HCT116 (cell line): ENCODE results near the gene ZNF569. TPM values are rescaled to one million over a fixed set of nuclear protein-coding genes. Genes with fewer than 3 reads are reported as not detected.

ENCODE experiments used
- ATAC-seq: fragments of 200-7000 bp; cut with Tn5 transposase; 2 replicates; pipeline ENCODE4 v1.9.1; 2020; ENCODE audit warnings: mild to moderate bottlenecking, moderate library complexity
- BruUV-seq: library from RNA; stranded (reverse); fragments of 400-500 nt; replicated peaks from 2 replicates; lab custom pipeline; 2021; lab: Mats Ljungman, UMichigan
- CTCF ChIA-PET: fragments of 300-600 bp; sonication (Branson Sonifier 250); formaldehyde crosslinking; loops from one replicate; lab custom pipeline; 2021; ENCODE audit warnings: antibody characterized with exemption; lab: Charles Lee
- POLR2A ChIA-PET: fragments of 300-600, 350-600 bp; sonication (Branson Sonifier 250); formaldehyde crosslinking; loops from one replicate; lab custom pipeline; 2021; ENCODE audit warnings: antibody characterized with exemption; lab: Charles Lee
- RAD21 ChIA-PET, 2 experiments: fragments of 300-600 bp; sonication (Branson Sonifier 250); formaldehyde crosslinking; loops; one replicate each; lab custom pipeline; 2023; ENCODE audit warnings: low total read pairs in 2 of 2; ENCODE audit not compliant: uncharacterized antibody in 2 of 2, unreplicated experiment in 2 of 2, low non-redundant PET in 1 of 2; lab: Charles Lee
- DNase-seq: peaks from one replicate; pipeline ENCODE4 v3.0.0-alpha.2; 2010; ENCODE audit warnings: low read depth, low spot score
- H2AFZ ChIP-seq: fragments of 200-600 bp; shearing (Covaris generic), sonication (generic); 2 replicates; pipeline ENCODE4 v1.6.1; 2017; ENCODE audit warnings: low read depth, mixed run types, mixed read lengths, antibody characterized with exemption, low read length; ENCODE audit not compliant: poor library complexity, severe bottlenecking
- H3K27ac ChIP-seq: 2 replicates; pipeline ENCODE4 v1.5.1; 2012; ENCODE audit warnings: low read depth, low read length
- H3K27me3 ChIP-seq: fragments of 200-600 bp; sonication (generic); 2 replicates; pipeline ENCODE4 v1.6.1; 2016; ENCODE audit warnings: mixed run types, low read length, mixed read lengths; ENCODE audit not compliant: insufficient read depth
- H3K36me3 ChIP-seq, 2 experiments: fragments of 200-500 bp in 1 of 2; fragments of 200-600 bp in 1 of 2; sonication (Bioruptor generic) in 1 of 2; sonication (generic) in 1 of 2; 2 replicates each; pipeline versions ENCODE4 v1.5.1 to v1.6.1; 2014 to 2016; ENCODE audit warnings: low read length in 2 of 2, inconsistent platforms in 1 of 2, mixed read lengths in 1 of 2, mixed run types in 1 of 2; ENCODE audit not compliant: insufficient read depth in 2 of 2, control insufficient read depth in 1 of 2
- H3K4me1 ChIP-seq, 2 experiments: fragments of 200-600 bp in 1 of 2; sonication (generic) in 1 of 2; 2 replicates each; pipeline versions ENCODE4 v1.5.1 to v1.6.1; 2012 to 2017; ENCODE audit warnings: low read length in 2 of 2, inconsistent platforms in 1 of 2, mild to moderate bottlenecking in 1 of 2, mixed read lengths in 1 of 2, mixed run types in 1 of 2, moderate library complexity in 1 of 2; ENCODE audit not compliant: insufficient read depth in 2 of 2, control insufficient read depth in 1 of 2
- H3K4me2 ChIP-seq: fragments of 200-600 bp; sonication (generic); 2 replicates; pipeline ENCODE4 v1.6.1; 2017; ENCODE audit warnings: mixed run types, low read length, mixed read lengths
- H3K4me3 ChIP-seq, 2 experiments: fragments of 200-600 bp in 1 of 2; sonication (generic) in 1 of 2; replicated peaks in 1 of 2; 2 replicates each; pipeline ENCODE4 v1.5.1; 2011 to 2016; ENCODE audit warnings: low read length in 2 of 2, control low read depth in 1 of 2, low read depth in 1 of 2, mild to moderate bottlenecking in 1 of 2, mixed read lengths in 1 of 2, mixed run types in 1 of 2
- H3K79me2 ChIP-seq: fragments of 200-600 bp; sonication (generic); 2 replicates; pipeline ENCODE4 v1.6.1; 2017; ENCODE audit warnings: mild to moderate bottlenecking, mixed run types, low read length, moderate library complexity, mixed read lengths; ENCODE audit not compliant: insufficient read depth
- H3K9ac ChIP-seq: fragments of 200-600 bp; sonication (generic); 2 replicates; pipeline ENCODE4 v1.6.1; 2016; ENCODE audit warnings: low read length, mixed read lengths
- H3K9me2 ChIP-seq: fragments of 200-600 bp; sonication (generic), shearing (Covaris generic); 2 replicates; pipeline ENCODE4 v1.6.1; 2017; ENCODE audit warnings: mixed run types, mild to moderate bottlenecking, moderate library complexity; ENCODE audit not compliant: insufficient read depth
- H3K9me3 ChIP-seq, 2 experiments: fragments of 200-500 bp in 1 of 2; fragments of 200-600 bp in 1 of 2; sonication (Bioruptor generic) in 1 of 2; sonication (generic) in 1 of 2; 2 replicates each; pipeline ENCODE4 v1.6.1; 2014 to 2017; ENCODE audit warnings: low read length in 2 of 2, mixed read lengths in 2 of 2, inconsistent platforms in 1 of 2, low read depth in 1 of 2, mild to moderate bottlenecking in 1 of 2, mixed run types in 1 of 2, moderate library complexity in 1 of 2; ENCODE audit not compliant: control insufficient read depth in 1 of 2, insufficient read depth in 1 of 2
- H4K20me1 ChIP-seq: fragments of 200-600 bp; sonication (generic), shearing (Covaris generic); 2 replicates; pipeline ENCODE4 v1.6.1; 2017; ENCODE audit warnings: mixed run types, mild to moderate bottlenecking, moderate library complexity; ENCODE audit not compliant: insufficient read depth
- ATF3 ChIP-seq: IDR thresholded peaks from 2 replicates; pipeline ENCODE4 v1.6.1; 2012
- CBX3 ChIP-seq: IDR thresholded peaks from 2 replicates; pipeline ENCODE4 v1.6.1; 2012; ENCODE audit warnings: low read depth
- CEBPB ChIP-seq: IDR thresholded peaks from 2 replicates; pipeline ENCODE4 v1.6.1; 2012; ENCODE audit warnings: low read depth
- CTCF ChIP-seq, 3 experiments: fragments of 200-600 bp in 1 of 3; sonication (generic) in 1 of 3; IDR thresholded peaks in 2 of 3; conservative IDR thresholded peaks in 1 of 3; 2 replicates each; pipeline ENCODE4 v1.5.1; 2012 to 2017; ENCODE audit warnings: low read depth in 2 of 3, low read length in 2 of 3, antibody characterized with exemption in 1 of 3, borderline replicate concordance in 1 of 3, control low read depth in 1 of 3, mild to moderate bottlenecking in 1 of 3, mixed read lengths in 1 of 3, mixed run types in 1 of 3, moderate library complexity in 1 of 3; ENCODE audit not compliant: insufficient read depth in 1 of 3
- EGR1 ChIP-seq: IDR thresholded peaks from 2 replicates; pipeline ENCODE4 v1.6.1; 2012; ENCODE audit warnings: low read depth
- ELF1 ChIP-seq: IDR thresholded peaks from 2 replicates; pipeline ENCODE4 v1.6.1; 2012; ENCODE audit warnings: low read depth, borderline replicate concordance
- EZH2 ChIP-seq: fragments of 200-600 bp; sonication (generic); IDR thresholded peaks from 2 replicates; pipeline ENCODE4 v1.6.1; 2017; ENCODE audit warnings: antibody characterized with exemption, mixed run types
- FOSL1 ChIP-seq: IDR thresholded peaks from 2 replicates; pipeline ENCODE4 v1.6.1; 2012; ENCODE audit warnings: low read depth
- JUND ChIP-seq: IDR thresholded peaks from 2 replicates; pipeline ENCODE4 v1.6.1; 2012
- POLR2A ChIP-seq: IDR thresholded peaks from 2 replicates; pipeline ENCODE4 v1.7.0; 2011; ENCODE audit warnings: borderline replicate concordance; ENCODE audit not compliant: insufficient read depth, insufficient read length; ENCODE audit errors: extremely low read depth
- RAD21 ChIP-seq: IDR thresholded peaks from 2 replicates; pipeline ENCODE4 v1.6.1; 2012; ENCODE audit warnings: low read depth, mild to moderate bottlenecking
- REST ChIP-seq: IDR thresholded peaks from 2 replicates; pipeline ENCODE4 v1.6.1; 2012; ENCODE audit warnings: low read depth
- ZBTB33 ChIP-seq: IDR thresholded peaks from 2 replicates; pipeline ENCODE4 v1.6.1; 2011; ENCODE audit warnings: mild to moderate bottlenecking, low read length, moderate library complexity; ENCODE audit not compliant: insufficient replicate concordance; ENCODE audit errors: extremely low read depth
- intact Hi-C: fragments of 100-400 bp; cut with micrococcal nuclease; formaldehyde crosslinking; loops from 2 replicates; pipeline ENCODE4 v1.10.0; 2022
- total RNA-seq: library from RNA; stranded (reverse); gene quantifications from one replicate; pipeline ENCODE4 v1.2.1, GENCODE V29; 2021; ENCODE audit not compliant: unreplicated experiment

Gene ZNF569
- total RNA-seq, 1 experiment from 2014 or later = not detected

GRCh38 chr19:37507167-37507464, 39.9 kb upstream of the ZNF569 start:
- DNase-seq (no peak), ATAC-seq (no peak)
- BruUV-seq = no TSS peak
- Histone ChIP-seq H3K9me3 (peaks cover 5 to 32% of the 10 kb centered on the region in 2 experiments; a peak in 2 of 4 replicates), H3K4me1 (no peaks in the 10 kb centered on the region), H3K27ac (no peak overlapping the region), H3K36me3 (no peaks in the 10 kb centered on the region), H3K9me2 (no peaks in the 10 kb centered on the region), H3K9ac (no peak overlapping the region), H3K4me2 (no peak overlapping the region), H3K27me3 (no peaks in the 10 kb centered on the region), H2AFZ (no peak overlapping the region), H3K4me3 (no peak overlapping the region), H3K79me2 (no peaks in the 10 kb centered on the region), H4K20me1 (no peaks in the 10 kb centered on the region)
- intact Hi-C loops = no loop called here
- ChIA-PET CTCF (no interaction called here), RAD21 (no interaction called here), POLR2A (no interaction called here)
- TF ChIP-seq CBX3 (no peak), RAD21 (no peak), EZH2 (no peak), REST (no peak), ATF3 (no peak), FOSL1 (no peak), JUND (no peak), POLR2A (no peak), CTCF (IDR thresholded peaks at IDR 0.05 in 2 of 3, conservative IDR thresholded peaks at IDR 0.05 in 1 of 3; ENCODE audit: borderline replicate concordance in 1 of 3, insufficient read depth in 1 of 3, low read depth in 2 of 3, low read length in 2 of 3) (no peak), ELF1 (no peak), CEBPB (no peak), EGR1 (no peak), ZBTB33 (no peak)
